ENCODE data around the gene MEF2C.
"Not testable (repeated sequence)": the region's sequence is repeated elsewhere in the genome, so short reads cannot be mapped to it uniquely, and the experiment has no call there.

Gene MEF2C

GRCh38 chr5:88799938-88800535 is 82.9 kb downstream of the MEF2C start:
- no peaks in the 10 kb centered on the region for H3K27me3 ChIP-seq (ENCODE audit: control insufficient read depth in 5 of 5, insufficient read depth in 4 of 5, low read length in 5 of 5)
- no peak overlapping the region for H3K4me3 ChIP-seq (ENCODE audit: low read depth in 1 of 5, low read length in 5 of 5)
- peaks cover 4 to 27% (median 10%) of the 10 kb centered on the region in 5 donors for H3K36me3 ChIP-seq (ENCODE audit: control insufficient read depth in 5 of 5, insufficient read depth in 5 of 5, low read length in 5 of 5)
- H3K4me1 ChIP-seq (ENCODE audit: control insufficient read depth in 5 of 5, insufficient read depth in 5 of 5, low read length in 5 of 5) = peaks cover 0 to 3% (median 0%) of the 10 kb centered on the region in 5 donors
- no peak overlapping the region for H3K9ac ChIP-seq (ENCODE audit: low read length in 5 of 5)
- H3K27ac ChIP-seq (ENCODE audit: low read depth, low read length) = no peak overlapping the region
- no peaks in the 10 kb centered on the region for H3K9me3 ChIP-seq (ENCODE audit: control insufficient read depth in 5 of 5, low read length in 5 of 5)

DNA sequence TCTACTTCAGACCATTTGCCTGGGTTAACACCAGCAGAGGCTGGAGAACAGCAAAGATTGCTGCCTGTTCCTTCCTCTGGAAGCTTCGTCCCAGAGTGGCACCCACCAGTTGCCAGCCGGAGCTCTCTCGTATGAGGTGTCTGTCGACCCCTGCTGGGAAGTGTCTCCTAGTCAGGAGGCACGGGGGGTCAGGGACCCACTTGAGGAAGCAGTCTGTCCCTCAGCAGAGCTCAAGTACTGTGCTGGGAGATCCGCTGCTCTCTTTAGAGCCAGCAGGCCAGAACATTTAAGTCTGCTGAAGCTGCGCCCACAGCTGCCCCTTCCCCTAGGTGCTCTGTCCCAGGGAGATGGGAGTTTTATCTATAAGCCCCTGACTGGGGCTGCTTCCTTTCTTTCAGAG is 84.1 kb downstream of the MEF2C start:
- H3K27ac ChIP-seq (ENCODE audit: low read depth, low read length); H3K4me1 ChIP-seq (ENCODE audit: control insufficient read depth in 5 of 5, insufficient read depth in 5 of 5, low read length in 5 of 5); H3K27me3 ChIP-seq (ENCODE audit: control insufficient read depth in 5 of 5, insufficient read depth in 4 of 5, low read length in 5 of 5); H3K9ac ChIP-seq (ENCODE audit: low read length in 5 of 5); H3K9me3 ChIP-seq (ENCODE audit: control insufficient read depth in 5 of 5, low read length in 5 of 5); H3K4me3 ChIP-seq (ENCODE audit: low read depth in 1 of 5, low read length in 5 of 5): not testable (repeated sequence)
- peaks cover 0 to 20% (median 6%) of the 10 kb centered on the region in 5 donors for H3K36me3 ChIP-seq (ENCODE audit: control insufficient read depth in 5 of 5, insufficient read depth in 5 of 5, low read length in 5 of 5)

DNA sequence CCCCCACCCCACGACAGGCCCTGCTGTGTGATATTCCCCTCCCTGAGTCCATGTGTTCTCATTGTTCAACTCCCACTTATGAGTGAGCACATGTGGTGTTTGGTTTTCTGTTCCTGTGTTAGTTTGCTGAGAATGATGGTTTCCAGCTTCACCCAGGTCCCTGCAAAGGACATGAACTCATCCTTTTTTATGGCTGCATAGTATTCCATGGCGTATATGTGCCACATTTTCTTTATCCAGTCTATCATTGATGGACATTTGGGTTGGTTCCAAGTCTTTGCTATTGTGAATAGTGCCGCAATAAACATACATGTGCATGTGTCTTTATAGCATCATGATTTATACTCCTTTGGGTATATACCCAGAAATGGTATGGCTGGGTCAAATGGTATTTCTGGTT is 89.2 kb downstream of the MEF2C start:
- not testable (repeated sequence) for H3K36me3 ChIP-seq (ENCODE audit: control insufficient read depth in 5 of 5, insufficient read depth in 5 of 5, low read length in 5 of 5); H3K9ac ChIP-seq (ENCODE audit: low read length in 5 of 5); H3K9me3 ChIP-seq (ENCODE audit: control insufficient read depth in 5 of 5, low read length in 5 of 5); H3K27me3 ChIP-seq (ENCODE audit: control insufficient read depth in 5 of 5, insufficient read depth in 4 of 5, low read length in 5 of 5); H3K4me1 ChIP-seq (ENCODE audit: control insufficient read depth in 5 of 5, insufficient read depth in 5 of 5, low read length in 5 of 5); H3K4me3 ChIP-seq (ENCODE audit: low read depth in 1 of 5, low read length in 5 of 5); H3K27ac ChIP-seq (ENCODE audit: low read depth, low read length)

GRCh38 chr5:88792144-88792840 is 90.7 kb downstream of the MEF2C start:
- no peak overlapping the region for H3K27ac ChIP-seq (ENCODE audit: low read depth, low read length)
- peaks cover 0 to 2% (median 0%) of the 10 kb centered on the region in 5 donors for H3K36me3 ChIP-seq (ENCODE audit: control insufficient read depth in 5 of 5, insufficient read depth in 5 of 5, low read length in 5 of 5)
- H3K27me3 ChIP-seq (ENCODE audit: control insufficient read depth in 5 of 5, insufficient read depth in 4 of 5, low read length in 5 of 5) = no peaks in the 10 kb centered on the region

GRCh38 chr5:88787856-88788255 is 95.1 kb downstream of the MEF2C start:
- Histone ChIP-seq H3K9me3 (ENCODE audit: control insufficient read depth in 5 of 5, low read length in 5 of 5) (no peaks in the 10 kb centered on the region), H3K36me3 (ENCODE audit: control insufficient read depth in 5 of 5, insufficient read depth in 5 of 5, low read length in 5 of 5) (peaks cover 0 to 2% (median 0%) of the 10 kb centered on the region in 5 donors), H3K4me3 (ENCODE audit: low read depth in 1 of 5, low read length in 5 of 5) (no peak overlapping the region), H3K27me3 (ENCODE audit: control insufficient read depth in 5 of 5, insufficient read depth in 4 of 5, low read length in 5 of 5) (no peaks in the 10 kb centered on the region), H3K9ac (ENCODE audit: low read length in 5 of 5) (no peak overlapping the region), H3K4me1 (ENCODE audit: control insufficient read depth in 5 of 5, insufficient read depth in 5 of 5, low read length in 5 of 5) (peaks cover 8 to 26% (median 17%) of the 10 kb centered on the region in 5 donors), H3K27ac (ENCODE audit: low read depth, low read length) (no peak overlapping the region)

More at GRCh38 chr5:88792144-88792840, 90.7 kb downstream of the MEF2C start:
- Histone ChIP-seq H3K9me3 (ENCODE audit: control insufficient read depth in 5 of 5, low read length in 5 of 5) (no peaks in the 10 kb centered on the region), H3K9ac (ENCODE audit: low read length in 5 of 5) (no peak overlapping the region), H3K4me3 (ENCODE audit: low read depth in 1 of 5, low read length in 5 of 5) (no peak overlapping the region), H3K4me1 (ENCODE audit: control insufficient read depth in 5 of 5, insufficient read depth in 5 of 5, low read length in 5 of 5) (peaks cover 0 to 3% (median 0%) of the 10 kb centered on the region in 5 donors)

DNA sequence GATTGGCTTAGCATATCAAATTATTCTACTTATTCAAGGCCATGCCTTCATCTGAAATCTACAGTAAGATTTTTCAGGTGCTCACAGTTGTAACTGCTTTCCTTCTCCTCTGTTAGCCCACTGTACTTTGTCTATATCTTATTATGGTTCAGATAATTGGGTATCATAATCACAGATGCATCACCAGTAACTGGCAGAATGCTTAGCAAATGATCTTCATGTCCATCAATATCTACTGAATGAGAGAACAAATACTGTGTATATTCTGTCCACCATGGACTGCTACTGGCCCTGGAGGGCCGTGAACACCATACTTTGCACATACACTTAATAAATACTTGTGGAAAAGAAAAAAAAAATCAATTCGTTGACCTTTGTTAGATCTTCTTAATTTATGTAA is 96.2 kb downstream of the MEF2C start:
- Histone ChIP-seq H3K4me3 (ENCODE audit: low read depth in 1 of 5, low read length in 5 of 5) (no peak overlapping the region), H3K9ac (ENCODE audit: low read length in 5 of 5) (peak overlapping the region in 1 of 5 donors; percentile 47), H3K27ac (ENCODE audit: low read depth, low read length) (peak overlapping the region; percentile 96), H3K9me3 (ENCODE audit: control insufficient read depth in 5 of 5, low read length in 5 of 5) (no peaks in the 10 kb centered on the region), H3K27me3 (ENCODE audit: control insufficient read depth in 5 of 5, insufficient read depth in 4 of 5, low read length in 5 of 5) (no peaks in the 10 kb centered on the region), H3K4me1 (ENCODE audit: control insufficient read depth in 5 of 5, insufficient read depth in 5 of 5, low read length in 5 of 5) (peaks cover 8 to 26% (median 17%) of the 10 kb centered on the region in 5 donors), H3K36me3 (ENCODE audit: control insufficient read depth in 5 of 5, insufficient read depth in 5 of 5, low read length in 5 of 5) (peaks cover 0 to 2% (median 0%) of the 10 kb centered on the region in 5 donors)

GRCh38 chr5:88785746-88786565 is 97.0 kb downstream of the MEF2C start:
- Histone ChIP-seq H3K4me1 (ENCODE audit: control insufficient read depth in 5 of 5, insufficient read depth in 5 of 5, low read length in 5 of 5) (peaks cover 8 to 28% (median 18%) of the 10 kb centered on the region in 5 donors), H3K9ac (ENCODE audit: low read length in 5 of 5) (peak overlapping the region in 4 of 5 donors; percentile 13 to 57 (median 39)), H3K4me3 (ENCODE audit: low read depth in 1 of 5, low read length in 5 of 5) (peak overlapping the region in 2 of 5 donors; percentile 19 to 45), H3K9me3 (ENCODE audit: control insufficient read depth in 5 of 5, low read length in 5 of 5) (no peaks in the 10 kb centered on the region), H3K36me3 (ENCODE audit: control insufficient read depth in 5 of 5, insufficient read depth in 5 of 5, low read length in 5 of 5) (peaks cover 0 to 2% (median 0%) of the 10 kb centered on the region in 5 donors), H3K27ac (ENCODE audit: low read depth, low read length) (peak overlapping the region; percentile 96), H3K27me3 (ENCODE audit: control insufficient read depth in 5 of 5, insufficient read depth in 4 of 5, low read length in 5 of 5) (no peaks in the 10 kb centered on the region)

DNA sequence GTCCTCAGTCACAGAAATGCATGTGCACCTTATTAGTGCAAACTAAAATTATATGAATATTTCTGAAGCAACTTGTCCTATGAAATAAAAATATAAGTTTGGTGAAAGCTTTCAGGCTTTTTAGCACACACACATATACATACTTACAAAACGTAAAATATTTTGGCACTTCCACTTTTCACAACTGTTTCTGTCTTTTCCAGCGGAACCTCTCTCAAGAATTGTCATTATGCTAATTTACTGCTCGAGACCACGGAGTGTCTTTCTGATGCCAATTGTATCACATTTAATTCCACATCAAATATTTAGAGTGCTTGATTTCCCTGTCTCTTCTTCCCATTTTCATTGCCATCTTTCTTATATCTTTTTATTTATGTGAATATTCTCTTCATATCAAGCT is 100.4 kb downstream of the MEF2C start:
- peaks cover 8 to 45% (median 22%) of the 10 kb centered on the region in 5 donors for H3K4me1 ChIP-seq (ENCODE audit: control insufficient read depth in 5 of 5, insufficient read depth in 5 of 5, low read length in 5 of 5)
- no peak overlapping the region for H3K4me3 ChIP-seq (ENCODE audit: low read depth in 1 of 5, low read length in 5 of 5)
- no peak overlapping the region for H3K27ac ChIP-seq (ENCODE audit: low read depth, low read length)
- H3K9ac ChIP-seq (ENCODE audit: low read length in 5 of 5) = no peak overlapping the region
- no peaks in the 10 kb centered on the region for H3K36me3 ChIP-seq (ENCODE audit: control insufficient read depth in 5 of 5, insufficient read depth in 5 of 5, low read length in 5 of 5)
- no peaks in the 10 kb centered on the region for H3K9me3 ChIP-seq (ENCODE audit: control insufficient read depth in 5 of 5, low read length in 5 of 5)
- no peaks in the 10 kb centered on the region for H3K27me3 ChIP-seq (ENCODE audit: control insufficient read depth in 5 of 5, insufficient read depth in 4 of 5, low read length in 5 of 5)

GRCh38 chr5:88780736-88781135 is 102.2 kb downstream of the MEF2C start:
- Histone ChIP-seq H3K4me1 (ENCODE audit: control insufficient read depth in 5 of 5, insufficient read depth in 5 of 5, low read length in 5 of 5) (peaks cover 6 to 35% (median 12%) of the 10 kb centered on the region in 5 donors), H3K36me3 (ENCODE audit: control insufficient read depth in 5 of 5, insufficient read depth in 5 of 5, low read length in 5 of 5) (no peaks in the 10 kb centered on the region), H3K9me3 (ENCODE audit: control insufficient read depth in 5 of 5, low read length in 5 of 5) (no peaks in the 10 kb centered on the region), H3K27ac (ENCODE audit: low read depth, low read length) (no peak overlapping the region), H3K27me3 (ENCODE audit: control insufficient read depth in 5 of 5, insufficient read depth in 4 of 5, low read length in 5 of 5) (no peaks in the 10 kb centered on the region), H3K9ac (ENCODE audit: low read length in 5 of 5) (no peak overlapping the region), H3K4me3 (ENCODE audit: low read depth in 1 of 5, low read length in 5 of 5) (no peak overlapping the region)

DNA sequence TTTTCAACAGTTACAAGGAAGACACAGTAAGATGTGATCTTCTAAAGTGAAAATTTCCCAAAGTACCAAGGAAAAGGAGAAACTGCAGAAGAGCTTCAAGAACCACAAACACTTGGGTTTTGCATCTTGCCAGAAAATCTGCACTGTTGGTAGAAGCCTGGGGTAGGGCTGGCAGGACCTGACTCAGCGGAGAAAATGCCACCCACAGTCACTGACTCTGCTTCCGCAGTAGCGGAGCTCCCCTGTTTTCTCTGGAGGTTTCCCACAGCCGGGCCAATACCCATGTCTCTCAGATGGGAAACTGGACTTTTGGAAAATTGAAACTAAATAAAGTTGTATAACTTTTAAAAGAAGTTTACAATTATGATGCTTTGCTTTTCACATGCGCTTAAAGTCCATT is 104.2 kb downstream of the MEF2C start:
- Histone ChIP-seq H3K9ac (ENCODE audit: low read length in 5 of 5) (no peak overlapping the region), H3K4me3 (ENCODE audit: low read depth in 1 of 5, low read length in 5 of 5) (no peak overlapping the region), H3K36me3 (ENCODE audit: control insufficient read depth in 5 of 5, insufficient read depth in 5 of 5, low read length in 5 of 5) (peaks cover 0 to 3% (median 0%) of the 10 kb centered on the region in 5 donors), H3K27ac (ENCODE audit: low read depth, low read length) (no peak overlapping the region), H3K9me3 (ENCODE audit: control insufficient read depth in 5 of 5, low read length in 5 of 5) (no peaks in the 10 kb centered on the region), H3K4me1 (ENCODE audit: control insufficient read depth in 5 of 5, insufficient read depth in 5 of 5, low read length in 5 of 5) (peaks cover 0 to 21% (median 3%) of the 10 kb centered on the region in 5 donors), H3K27me3 (ENCODE audit: control insufficient read depth in 5 of 5, insufficient read depth in 4 of 5, low read length in 5 of 5) (no peaks in the 10 kb centered on the region)
